Germinal center (tissue), 1 donor: ENCODE results near the gene APBB3.

ENCODE experiments used
- DNase-seq: peaks from one replicate; pipeline ENCODE4 v3.0.0; 2012; ENCODE audit warnings: mixed read lengths, low spot score

Gene APBB3

GRCh38 chr5:140551872-140552271 lies 12.5 kb downstream of the APBB3 start:
- no peak for DNase-seq

- no peak for DNase-seq
Measured at GRCh38 chr5:140550147-140551079, 14.0 kb downstream of the APBB3 start.

DNA sequence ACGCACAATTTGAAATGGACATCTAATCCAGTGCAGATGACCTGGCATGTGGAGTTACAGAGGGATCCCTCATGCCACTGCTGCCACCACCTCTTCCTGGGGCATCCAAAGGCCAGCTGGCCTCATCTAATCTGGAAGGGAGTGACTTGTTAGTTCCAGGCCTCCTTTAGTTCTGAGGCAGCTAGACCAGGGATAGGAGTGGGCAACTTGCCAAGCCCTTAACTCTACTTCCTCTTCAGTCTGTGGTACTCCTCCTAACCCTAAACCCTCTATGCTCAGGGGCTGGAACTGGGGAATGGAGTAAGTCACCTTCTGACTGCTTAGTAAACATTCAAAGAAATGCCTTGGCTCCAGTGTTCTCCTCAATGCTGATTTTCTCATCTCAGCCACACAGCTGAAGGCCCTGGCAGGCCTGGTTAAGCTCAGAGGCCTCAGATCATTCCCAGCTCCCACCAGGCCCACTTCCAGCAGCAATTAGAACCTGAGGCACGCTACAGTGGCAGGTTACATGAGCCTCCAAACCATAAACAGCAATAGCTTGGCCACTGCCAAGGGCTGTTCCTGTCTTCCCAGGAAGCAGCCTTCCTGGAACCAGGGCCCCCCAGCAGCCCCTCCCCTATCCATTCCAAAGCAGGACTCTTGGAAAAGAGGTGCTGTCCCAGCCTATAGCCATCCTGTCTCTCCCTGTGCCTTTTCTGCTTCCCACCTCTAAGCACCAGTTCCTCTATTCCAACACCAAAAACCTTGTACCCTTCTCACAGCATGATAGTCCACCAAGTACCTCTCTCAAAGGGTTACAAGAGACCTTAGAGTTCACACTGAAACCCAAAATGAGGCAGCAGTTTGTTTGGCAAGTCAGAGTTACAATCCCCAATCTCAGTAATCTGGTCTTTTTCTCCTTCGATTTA lies 14.9 kb downstream of the APBB3 start:
- no peak for DNase-seq

- DNase-seq: no peak
Measured at GRCh38 chr5:140548791-140549190, 15.6 kb downstream of the APBB3 start.

- DNase-seq: no peak
Measured at GRCh38 chr5:140548300-140548688, 16.1 kb downstream of the APBB3 start.

GRCh38 chr5:140547508-140548299 lies 16.7 kb downstream of the APBB3 start, which contains the start of gene EIF4EBP3:
TSS of gene EIF4EBP3 (plus strand) at chr5:140547662. CDS start at chr5:140547738, 76 bp downstream.
- DNase-seq: peak; percentile 89

DNA sequence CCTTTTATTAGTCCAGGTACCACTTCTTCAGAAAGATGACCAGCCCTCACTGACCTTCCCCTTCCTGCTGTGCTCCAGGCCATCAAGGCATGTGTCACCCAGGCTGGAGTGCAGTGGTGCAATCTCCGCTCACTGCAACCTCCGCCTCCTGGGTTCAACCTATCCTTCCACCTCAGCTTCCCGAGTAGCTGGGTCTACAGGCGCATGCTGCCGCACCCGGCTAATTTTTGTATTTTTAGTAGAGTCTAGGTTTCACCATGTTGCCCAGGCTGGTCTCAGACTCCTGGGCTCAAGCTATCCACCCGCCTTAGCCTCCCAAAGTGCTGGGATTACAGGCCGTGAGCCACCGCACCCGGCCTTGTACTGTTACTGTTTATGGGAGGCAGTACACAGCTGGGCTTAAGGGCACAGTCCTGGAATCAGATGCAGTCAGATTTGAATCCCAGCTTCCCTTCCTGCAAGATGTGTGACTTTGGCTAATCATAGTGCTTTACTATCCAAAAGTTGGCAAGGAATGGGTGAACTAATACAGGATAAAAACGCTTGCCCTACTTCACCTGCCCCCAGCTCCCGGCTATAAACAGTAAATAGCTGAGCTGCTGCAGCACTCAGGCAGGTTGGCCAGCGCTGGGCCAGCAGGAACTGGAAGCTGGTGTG lies 17.4 kb downstream of the APBB3 start:
- no peak for DNase-seq

DNA sequence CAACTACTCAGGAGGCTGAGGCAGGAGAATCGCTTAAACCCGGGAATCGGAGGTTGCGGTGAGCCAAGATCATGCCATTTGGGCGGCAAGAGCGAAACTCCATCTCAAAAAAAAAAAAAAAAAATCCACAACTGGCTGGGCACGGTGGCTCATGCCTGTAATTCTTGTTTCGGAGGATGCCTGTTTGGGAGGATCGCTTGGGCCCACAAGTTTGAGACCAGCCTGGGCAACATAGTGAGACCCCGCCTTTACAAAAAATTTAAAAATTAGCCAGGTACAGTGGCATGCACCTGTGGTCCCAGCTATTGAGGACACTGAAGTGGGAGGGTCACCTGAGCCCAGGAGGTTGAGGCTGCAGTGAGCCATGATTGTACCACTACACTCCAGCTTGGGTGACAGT lies 18.8 kb downstream of the APBB3 start:
- DNase-seq: no peak

- DNase-seq: no peak
Measured at GRCh38 chr5:140544986-140545385, 19.4 kb downstream of the APBB3 start.

DNA sequence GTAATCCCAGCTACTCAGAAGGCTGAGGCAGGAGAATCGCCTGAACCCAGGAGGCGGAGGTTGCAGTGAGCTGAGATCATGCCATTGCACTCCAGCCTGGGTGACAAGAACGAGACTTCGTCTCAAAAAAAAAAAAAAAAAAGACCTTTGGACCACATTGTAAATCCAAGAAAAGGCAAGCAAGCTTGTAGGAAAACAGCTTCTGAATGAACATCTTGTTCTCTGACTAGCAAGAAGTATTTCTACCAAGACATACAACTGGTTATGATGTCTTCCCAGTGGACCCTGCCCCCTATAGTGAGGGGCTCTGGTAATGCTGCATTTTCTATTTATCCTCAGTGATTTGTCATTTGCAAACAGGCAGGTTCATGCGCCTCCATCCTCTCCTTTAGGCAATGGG lies 21.4 kb downstream of the APBB3 start:
- DNase-seq: no peak

GRCh38 chr5:140540227-140540626 lies 24.2 kb downstream of the APBB3 start:
- no peak for DNase-seq

GRCh38 chr5:140524003-140524402 lies 40.4 kb downstream of the APBB3 start:
- no peak for DNase-seq

- DNase-seq: no peak
Measured at GRCh38 chr5:140513124-140513523, 51.3 kb downstream of the APBB3 start.

- DNase-seq: no peak
Measured at GRCh38 chr5:140509898-140510297, 54.5 kb downstream of the APBB3 start.
